ENCODE data around the gene SLC16A3.
A peak's percentile ranks its signal among the peaks of the same experiment; 100 is the strongest.

SLC16A3 gene

GRCh38 chr17:82223517-82223916 lies 5.3 kb upstream of the SLC16A3 start:
- DNase-seq (ENCODE audit: low spot score): no peak

GRCh38 chr17:82224666-82225065 lies 4.2 kb upstream of the SLC16A3 start:
- no peak for DNase-seq (ENCODE audit: low spot score)

GRCh38 chr17:82225368-82226029 lies 3.3 kb upstream of the SLC16A3 start:
- DNase-seq (ENCODE audit: low spot score): no peak

- no peak for DNase-seq (ENCODE audit: low spot score)
Observed at GRCh38 chr17:82226146-82226808, 2.6 kb upstream of the SLC16A3 start.

- DNase-seq (ENCODE audit: low spot score): no peak
Observed at GRCh38 chr17:82226809-82227628, 1.8 kb upstream of the SLC16A3 start.

- no peak for DNase-seq (ENCODE audit: low spot score)
Observed at GRCh38 chr17:82227629-82228277, 1.1 kb upstream of the SLC16A3 start.

- DNase-seq (ENCODE audit: low spot score): no peak
Observed at GRCh38 chr17:82228278-82228841, 482 bp upstream of the SLC16A3 start.

GRCh38 chr17:82229698-82230608 lies 1.1 kb downstream of the SLC16A3 start:
- DNase-seq (ENCODE audit: low spot score): no peak

GRCh38 chr17:82230609-82231311 lies 1.9 kb downstream of the SLC16A3 start:
- DNase-seq (ENCODE audit: low spot score): peak; percentile 86

GRCh38 chr17:82231312-82231561 lies 2.4 kb downstream of the SLC16A3 start:
- DNase-seq (ENCODE audit: low spot score): no peak

- no peak for DNase-seq (ENCODE audit: low spot score)
Observed at GRCh38 chr17:82231562-82232321, 2.9 kb downstream of the SLC16A3 start.

GRCh38 chr17:82232322-82232820 lies 3.5 kb downstream of the SLC16A3 start:
- no peak for DNase-seq (ENCODE audit: low spot score)

- no peak for DNase-seq (ENCODE audit: low spot score)
Observed at GRCh38 chr17:82232876-82233785, 4.3 kb downstream of the SLC16A3 start.

- no peak for DNase-seq (ENCODE audit: low spot score)
Observed at GRCh38 chr17:82234211-82235055, 5.6 kb downstream of the SLC16A3 start.

- DNase-seq (ENCODE audit: low spot score): no peak
Observed at GRCh38 chr17:82235056-82235774, 6.4 kb downstream of the SLC16A3 start.

GRCh38 chr17:82235775-82236141 lies 6.9 kb downstream of the SLC16A3 start:
- DNase-seq (ENCODE audit: low spot score): no peak
